Ovary (tissue), 3 donors: ENCODE data around the gene CYTL1.

Experiments
- EP300 ChIP-seq: sonication (generic); formaldehyde crosslinking; IDR thresholded peaks from one replicate; pipeline ENCODE4 v1.6.1; 2017; ENCODE audit warnings: antibody characterized with exemption
- POLR2A ChIP-seq: fragments of 450-650 bp; IDR thresholded peaks from one replicate; pipeline ENCODE4 v1.6.1; 2017; ENCODE audit warnings: antibody characterized with exemption, mild to moderate bottlenecking, moderate library complexity
- TF ChIP-seq, protein P1 (sequence below), 3 donors: fragments of 450-650 bp in 2 of 3; fragments of 200-600 bp in 1 of 3; IDR thresholded peaks; one replicate each; pipeline versions ENCODE4 v1.5.1 to v1.8.0; 2016 to 2022; ENCODE audit warnings: antibody characterized with exemption in 3 of 3, mild to moderate bottlenecking in 1 of 3
- donor health status: DM: no; HTN: no; CAD: no.

DNA sequence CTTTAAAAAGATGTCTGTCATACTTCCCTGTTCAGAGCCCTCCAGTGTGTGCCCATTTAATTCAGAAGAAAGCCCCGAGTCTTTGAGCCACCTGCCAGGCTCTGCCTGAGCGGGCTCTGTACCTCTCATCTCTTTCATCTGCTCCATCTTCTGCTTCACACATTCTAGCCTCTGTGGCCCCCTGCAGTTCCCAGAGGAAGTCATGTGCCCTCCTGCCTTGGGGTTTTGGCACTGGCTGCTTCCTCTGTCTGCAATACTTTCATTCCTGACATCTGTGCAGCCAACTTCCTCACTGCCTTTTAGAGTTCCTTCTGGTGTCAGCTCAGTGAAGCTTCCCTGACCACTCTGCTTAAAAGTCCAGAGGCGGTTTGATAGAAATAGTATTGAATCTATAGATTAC lies 25.8 kb upstream of the CYTL1 start:
- TF ChIP-seq, protein P1, sequence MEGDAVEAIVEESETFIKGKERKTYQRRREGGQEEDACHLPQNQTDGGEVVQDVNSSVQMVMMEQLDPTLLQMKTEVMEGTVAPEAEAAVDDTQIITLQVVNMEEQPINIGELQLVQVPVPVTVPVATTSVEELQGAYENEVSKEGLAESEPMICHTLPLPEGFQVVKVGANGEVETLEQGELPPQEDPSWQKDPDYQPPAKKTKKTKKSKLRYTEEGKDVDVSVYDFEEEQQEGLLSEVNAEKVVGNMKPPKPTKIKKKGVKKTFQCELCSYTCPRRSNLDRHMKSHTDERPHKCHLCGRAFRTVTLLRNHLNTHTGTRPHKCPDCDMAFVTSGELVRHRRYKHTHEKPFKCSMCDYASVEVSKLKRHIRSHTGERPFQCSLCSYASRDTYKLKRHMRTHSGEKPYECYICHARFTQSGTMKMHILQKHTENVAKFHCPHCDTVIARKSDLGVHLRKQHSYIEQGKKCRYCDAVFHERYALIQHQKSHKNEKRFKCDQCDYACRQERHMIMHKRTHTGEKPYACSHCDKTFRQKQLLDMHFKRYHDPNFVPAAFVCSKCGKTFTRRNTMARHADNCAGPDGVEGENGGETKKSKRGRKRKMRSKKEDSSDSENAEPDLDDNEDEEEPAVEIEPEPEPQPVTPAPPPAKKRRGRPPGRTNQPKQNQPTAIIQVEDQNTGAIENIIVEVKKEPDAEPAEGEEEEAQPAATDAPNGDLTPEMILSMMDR (IDR thresholded peaks at IDR 0.05), result no peak
- TF ChIP-seq POLR2A (no peak), EP300 (no peak)
